Lung microvascular endothelial cell (primary cell): Measurements from ENCODE around the gene DDI1. TPM values are rescaled to one million over a fixed set of nuclear protein-coding genes. Genes with fewer than 3 reads are reported as not detected.

Source experiments
- DNase-seq, 2 donors: peaks; one replicate each; pipeline versions ENCODE4 v3.0.0 to v3.0.0-alpha.2; 2010; ENCODE audit warnings: low read depth in 2 of 2
- total RNA-seq: library from RNA; depleted of rRNA; stranded (reverse); fragments of >200 nt; gene quantifications from 2 replicates; pipeline ENCODE4 v1.2.1, GENCODE V29; 2014

DDI1 gene
- total RNA-seq = not detected in 2 replicates

DNA sequence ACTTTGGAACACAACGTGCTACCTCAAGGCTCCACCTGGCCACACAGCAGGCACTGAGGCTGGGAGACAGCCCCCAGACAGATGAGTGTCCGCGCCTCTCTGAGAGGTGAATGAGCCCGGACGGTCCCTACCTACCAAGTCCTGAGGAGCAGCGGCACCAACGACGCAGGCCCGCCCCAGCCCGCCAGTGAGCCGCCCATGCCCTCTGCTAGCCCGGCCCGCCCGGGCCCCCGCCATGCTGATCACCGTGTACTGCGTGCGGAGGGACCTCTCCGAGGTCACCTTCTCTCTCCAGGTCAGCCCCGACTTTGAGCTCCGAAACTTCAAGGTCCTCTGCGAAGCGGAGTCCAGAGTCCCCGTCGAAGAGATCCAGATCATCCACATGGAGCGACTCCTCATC, at the start of gene DDI1:
Gene DDI1 (plus strand): TSS at position 53 of the 400 bp plus-strand sequence. CDS start 183 bp downstream, at position 236.
- no peak for DNase-seq

- no peak for DNase-seq
These were observed 48.5 kb upstream of the DDI1 start for GRCh38 chr11:103987629-103988594.

GRCh38 chr11:103988595-103988969, 47.9 kb upstream of the DDI1 start:
- no peak for DNase-seq

GRCh38 chr11:103993507-103993906, 42.9 kb upstream of the DDI1 start:
- DNase-seq = no peak

- no peak for DNase-seq
These were observed 42.3 kb upstream of the DDI1 start for GRCh38 chr11:103994094-103994493.

DNA sequence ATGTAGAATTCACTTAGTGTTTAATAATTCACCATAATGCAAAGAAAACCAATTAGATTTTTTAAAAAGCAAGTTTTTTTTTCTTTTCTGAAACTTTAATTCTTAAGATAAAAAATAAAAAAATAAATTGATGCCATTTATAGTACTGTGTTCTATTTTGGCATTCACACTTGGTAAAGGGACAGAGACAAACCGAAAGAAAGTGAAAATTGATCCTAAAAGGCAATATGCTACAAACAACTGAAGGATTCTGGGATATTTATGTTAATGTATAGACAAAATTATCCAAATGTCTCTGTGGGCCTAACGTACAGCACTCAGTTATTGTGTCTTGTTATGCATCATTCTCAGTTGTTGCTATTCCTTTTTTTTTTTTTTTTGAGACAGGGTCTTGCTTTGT, 41.9 kb upstream of the DDI1 start:
- no peak for DNase-seq

DNA sequence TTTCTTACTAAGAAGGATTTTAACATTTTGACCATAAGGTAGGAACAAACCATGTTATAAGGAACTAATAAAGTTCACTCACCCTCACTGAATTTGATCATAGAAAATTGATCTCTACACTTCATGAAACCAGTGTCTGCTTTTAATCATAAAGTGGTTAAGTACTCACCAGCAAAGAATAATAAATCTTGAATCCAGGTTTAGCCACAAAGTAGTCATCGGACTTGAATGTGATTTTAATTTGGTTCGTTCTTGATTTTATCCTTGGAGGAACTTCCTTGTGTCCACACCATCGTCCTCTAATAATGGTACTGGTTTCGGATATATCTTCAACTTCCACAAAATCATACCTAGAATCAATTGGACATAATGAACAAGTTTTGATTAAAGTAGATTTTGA, 40.5 kb upstream of the DDI1 start:
- no peak for DNase-seq

- no peak for DNase-seq
These were observed 39.4 kb upstream of the DDI1 start for GRCh38 chr11:103997082-103997481.

- no peak for DNase-seq
These were observed 37.5 kb upstream of the DDI1 start for GRCh38 chr11:103998826-103999508.

GRCh38 chr11:104000798-104001197, 35.6 kb upstream of the DDI1 start:
- no peak for DNase-seq

DNA sequence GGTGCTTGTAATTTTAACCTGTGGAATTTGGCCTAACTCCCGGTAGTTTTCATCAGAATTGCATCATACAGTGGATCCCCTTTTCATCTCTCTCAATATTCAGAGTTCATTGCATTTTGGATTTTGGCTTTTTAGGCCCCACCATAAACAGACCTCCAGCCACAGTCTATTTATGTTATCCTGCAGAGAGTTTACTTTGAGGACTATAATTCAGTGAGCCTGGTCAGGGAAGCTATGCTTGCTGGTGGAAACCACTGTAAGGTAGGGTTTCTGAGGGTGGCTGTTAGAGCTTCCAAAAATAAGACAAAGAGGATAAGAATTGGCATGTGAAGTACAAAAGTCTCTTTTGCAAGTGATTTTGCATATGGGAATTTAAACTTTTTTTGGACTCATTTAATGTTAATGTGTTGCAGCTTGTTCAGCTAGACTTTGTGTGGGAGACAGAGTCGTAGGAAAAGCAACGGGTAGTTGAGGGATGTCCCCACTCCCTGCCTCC, 34.8 kb upstream of the DDI1 start:
- no peak for DNase-seq

GRCh38 chr11:104003491-104003890, 32.9 kb upstream of the DDI1 start:
- no peak for DNase-seq

GRCh38 chr11:104005234-104005855, 31.1 kb upstream of the DDI1 start:
- no peak for DNase-seq

GRCh38 chr11:104009744-104010143, 26.7 kb upstream of the DDI1 start:
- DNase-seq = no peak

DNA sequence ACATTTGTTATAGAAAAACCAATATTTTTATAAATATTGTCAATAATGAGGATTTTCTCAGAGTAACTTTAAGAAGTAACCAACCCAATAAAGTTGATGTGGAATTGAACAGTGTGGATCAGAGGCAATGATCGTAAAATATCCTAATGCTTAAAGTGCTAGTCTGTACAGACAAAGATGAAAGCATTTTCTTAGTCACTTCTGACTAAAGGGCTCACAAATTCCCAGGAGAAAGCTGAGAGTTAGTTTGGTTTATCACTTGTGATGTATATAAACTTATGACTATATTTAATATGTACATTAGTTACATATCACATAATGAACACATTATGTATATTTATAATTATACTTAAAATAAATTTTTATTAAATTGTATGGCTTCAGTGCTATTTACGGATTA, 25.4 kb upstream of the DDI1 start:
- no peak for DNase-seq

DNA sequence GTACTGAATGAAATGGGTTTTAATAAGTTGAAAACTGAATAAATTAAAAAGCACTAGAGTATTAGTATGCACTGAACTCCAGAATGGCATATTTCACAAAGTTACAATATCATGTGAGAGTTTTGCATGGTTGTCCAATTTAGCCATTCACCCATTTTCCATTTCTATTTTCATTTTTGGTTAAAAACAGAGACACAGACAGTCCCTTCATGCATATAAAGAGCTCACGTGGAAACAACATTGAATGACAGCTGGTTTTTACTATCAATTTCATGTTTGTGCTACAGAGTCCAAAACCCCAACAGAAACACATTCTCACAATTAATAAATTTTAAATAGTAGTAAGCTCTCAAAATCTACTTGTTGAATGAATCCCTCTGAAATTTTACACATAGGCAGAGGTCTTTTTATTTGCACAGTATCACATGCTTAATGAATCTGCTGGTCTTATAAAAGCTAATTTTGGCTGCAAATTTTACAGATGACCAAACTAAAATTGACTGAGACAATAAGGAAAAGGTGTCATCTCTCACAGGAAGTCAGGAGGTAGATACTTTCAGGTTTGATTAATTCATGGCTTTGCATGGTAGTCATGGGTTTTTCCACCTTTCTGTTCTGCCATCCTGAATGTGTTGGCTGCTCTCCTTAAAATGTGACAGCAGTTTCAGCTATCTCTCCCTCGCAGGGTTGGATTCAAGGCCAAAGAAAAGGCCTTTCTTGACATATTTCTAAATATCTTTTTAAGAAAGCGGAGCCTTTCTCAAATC, 20.6 kb upstream of the DDI1 start:
- peak in 1 of 2 donors; percentile 18 for DNase-seq

GRCh38 chr11:104024572-104024971, 11.9 kb upstream of the DDI1 start:
- no peak for DNase-seq

- DNase-seq = no peak
These were observed 7.8 kb upstream of the DDI1 start for GRCh38 chr11:104028476-104029263.

DNA sequence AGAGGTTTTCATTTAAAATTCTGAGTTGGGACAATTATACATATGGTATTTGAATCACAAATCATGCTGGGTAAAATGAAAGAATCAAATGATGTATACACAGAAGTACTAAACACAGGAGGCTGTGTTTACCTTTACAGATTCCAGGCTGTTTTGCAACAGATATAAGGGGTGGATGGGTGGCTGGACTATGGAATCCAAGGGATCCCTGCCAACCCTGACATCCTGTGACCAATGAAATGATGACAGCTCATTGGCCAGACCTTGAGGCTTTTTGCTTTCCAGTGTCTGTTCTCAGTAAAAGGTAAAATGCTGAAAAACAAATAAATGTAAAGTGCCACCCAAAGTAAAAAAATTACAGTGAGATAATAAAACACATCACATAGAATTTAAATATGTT, 3.3 kb upstream of the DDI1 start:
- peak; percentile 4 to 96 for DNase-seq

DNA sequence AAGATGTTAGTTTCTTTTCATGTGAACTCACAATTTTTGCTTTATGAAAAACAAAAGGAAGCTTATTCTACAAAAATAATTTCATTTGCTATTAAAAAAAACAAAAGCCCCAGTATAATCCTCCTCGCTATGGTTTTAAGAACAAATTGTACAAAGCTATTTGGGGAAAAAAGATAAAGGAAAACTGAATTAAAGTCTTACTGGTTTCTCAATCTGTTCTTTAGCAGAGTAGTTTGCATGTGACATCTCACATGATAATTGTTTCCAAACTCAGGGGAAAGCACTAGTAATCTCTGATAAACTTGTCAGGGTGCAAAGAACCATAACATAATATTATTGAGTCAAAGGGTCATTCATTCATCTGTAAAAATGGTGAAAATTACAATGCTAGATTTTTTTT, 2.9 kb upstream of the DDI1 start:
- DNase-seq = peak in 1 of 2 donors; percentile 52

GRCh38 chr11:104036995-104037394, 555 bp downstream of the DDI1 start:
- no peak for DNase-seq
